ENCODE data around the gene COMMD3. TPM values are rescaled to one million over a fixed set of nuclear protein-coding genes. Genes with fewer than 3 reads are reported as not detected.
"Not testable (repeated sequence)": the region's sequence is repeated elsewhere in the genome, so short reads cannot be mapped to it uniquely, and the experiment has no call there.

Gene COMMD3
- polyA plus RNA-seq (ENCODE audit: insufficient read length in 3 of 3) = 10 to 100 TPM; 91.7 to 99.9 (median 95.8) TPM

GRCh38 chr10:22316286-22317075 lies at the start of gene COMMD3:
Gene COMMD3 (plus strand): TSS chr10:22316388. CDS start chr10:22316418, 30 bp downstream.
- DNase-seq (ENCODE audit: low read depth in 3 of 3, low spot score in 2 of 3) = peak in 2 of 3 donors; percentile 82 to 90

- DNase-seq (ENCODE audit: low read depth in 3 of 3, low spot score in 2 of 3) = no peak
Measured at GRCh38 chr10:22268503-22268902, 47.7 kb upstream of the COMMD3 start.

- no peak for DNase-seq (ENCODE audit: low read depth in 3 of 3, low spot score in 2 of 3)
Measured at GRCh38 chr10:22271786-22272185, 44.4 kb upstream of the COMMD3 start.

DNA sequence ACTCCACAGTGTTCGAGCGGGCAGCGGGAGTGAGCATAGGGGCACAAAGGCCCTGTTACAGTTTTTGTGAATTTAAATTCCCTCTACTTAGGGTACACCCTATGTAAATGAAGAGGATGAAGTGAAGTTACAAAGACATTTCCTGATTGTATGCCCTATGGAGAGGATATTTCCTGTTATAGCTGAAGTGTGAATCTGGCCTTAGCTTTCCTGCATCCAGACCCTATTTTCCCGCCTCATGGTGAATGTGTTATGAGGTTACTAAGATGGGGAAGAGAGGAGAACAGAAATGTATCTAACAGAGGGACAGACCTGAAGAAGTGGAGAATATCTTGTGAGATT lies 37.8 kb upstream of the COMMD3 start:
- no peak for DNase-seq (ENCODE audit: low read depth in 3 of 3, low spot score in 2 of 3)

GRCh38 chr10:22280078-22280477 lies 36.1 kb upstream of the COMMD3 start:
- DNase-seq (ENCODE audit: low read depth in 3 of 3, low spot score in 2 of 3) = no peak

- no peak for DNase-seq (ENCODE audit: low read depth in 3 of 3, low spot score in 2 of 3)
Measured at GRCh38 chr10:22285130-22285529, 31.1 kb upstream of the COMMD3 start.

DNA sequence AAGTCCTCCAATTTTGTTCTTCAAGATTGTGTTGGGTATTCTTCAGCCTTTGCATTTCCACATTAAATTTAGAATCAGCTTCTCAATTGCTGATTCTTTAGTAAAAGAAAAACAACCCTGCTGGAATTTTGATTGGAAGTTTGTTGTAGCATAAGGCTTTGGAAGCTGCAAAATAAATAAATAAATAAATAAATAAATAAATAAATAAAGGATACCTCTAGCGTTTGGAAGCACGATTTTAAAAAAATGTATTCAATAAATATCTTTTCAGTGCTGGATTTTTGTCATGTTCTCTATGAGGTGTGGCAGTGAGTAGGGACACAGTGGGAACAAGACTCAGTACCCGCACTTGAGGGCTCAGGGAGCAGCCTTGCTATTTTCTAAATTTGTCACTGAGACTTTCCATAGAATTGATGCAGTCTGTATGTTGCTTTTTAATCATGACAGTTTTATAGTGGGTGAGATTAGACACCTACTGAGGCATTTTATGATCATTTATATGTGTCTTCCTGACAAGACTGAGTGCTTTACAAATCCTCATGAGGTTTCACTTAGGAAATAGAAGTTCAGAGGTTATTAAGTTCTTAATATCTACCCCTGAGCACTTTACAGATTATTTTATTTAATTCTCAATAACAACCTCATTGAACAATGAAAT lies 22.3 kb upstream of the COMMD3 start:
- DNase-seq (ENCODE audit: low read depth in 3 of 3, low spot score in 2 of 3) = no peak

DNA sequence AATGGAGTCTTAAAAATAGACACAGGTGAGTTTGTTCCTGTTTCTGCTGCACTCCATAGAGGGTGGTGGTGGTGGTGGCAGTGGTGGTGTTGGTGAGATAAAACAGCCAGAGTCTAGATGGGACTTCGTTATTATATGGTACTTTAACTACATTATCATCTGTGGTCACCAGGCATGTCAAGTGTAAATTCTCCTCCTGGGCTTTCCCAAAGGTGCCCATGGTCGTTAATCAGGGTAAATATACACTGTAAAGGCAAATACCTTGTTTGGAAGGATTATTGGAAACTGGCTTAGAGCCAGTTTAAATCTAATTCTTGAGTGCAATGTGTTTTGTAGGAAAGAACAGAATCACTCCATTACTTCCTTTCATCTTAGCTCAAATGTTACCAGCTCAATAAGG lies 21.5 kb upstream of the COMMD3 start:
- DNase-seq (ENCODE audit: low read depth in 3 of 3, low spot score in 2 of 3) = no peak

- no peak for DNase-seq (ENCODE audit: low read depth in 3 of 3, low spot score in 2 of 3)
Measured at GRCh38 chr10:22301193-22301592, 15.0 kb upstream of the COMMD3 start.

- no peak for DNase-seq (ENCODE audit: low read depth in 3 of 3, low spot score in 2 of 3)
Measured at GRCh38 chr10:22303461-22303860, 12.7 kb upstream of the COMMD3 start.

DNA sequence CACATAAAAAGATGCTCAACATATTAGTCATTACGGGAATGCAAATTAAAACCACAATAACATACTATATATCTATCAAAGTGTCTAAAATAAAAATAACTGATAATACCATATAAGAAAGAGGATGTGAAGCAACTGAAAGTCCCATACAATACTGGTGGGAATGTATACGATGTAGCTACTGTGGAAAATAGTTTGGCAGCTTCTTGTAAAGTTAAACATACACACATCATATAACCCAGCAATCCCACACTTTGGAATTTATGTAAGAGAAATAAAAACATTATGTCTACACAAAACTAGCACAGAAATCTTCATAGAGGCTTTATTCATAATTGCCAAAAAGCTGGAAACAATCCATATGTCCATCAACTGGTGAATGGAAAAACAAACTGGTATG lies 10.5 kb upstream of the COMMD3 start:
- no peak for DNase-seq (ENCODE audit: low read depth in 3 of 3, low spot score in 2 of 3)

- no peak for DNase-seq (ENCODE audit: low read depth in 3 of 3, low spot score in 2 of 3)
Measured at GRCh38 chr10:22308390-22308789, 7.8 kb upstream of the COMMD3 start.

- no peak for DNase-seq (ENCODE audit: low read depth in 3 of 3, low spot score in 2 of 3)
Measured at GRCh38 chr10:22309180-22310000, 6.8 kb upstream of the COMMD3 start.

GRCh38 chr10:22310012-22310411 lies 6.2 kb upstream of the COMMD3 start:
- DNase-seq (ENCODE audit: low read depth in 3 of 3, low spot score in 2 of 3) = not testable (repeated sequence)

- DNase-seq (ENCODE audit: low read depth in 3 of 3, low spot score in 2 of 3) = no peak
Measured at GRCh38 chr10:22310928-22311327, 5.3 kb upstream of the COMMD3 start.

- DNase-seq (ENCODE audit: low read depth in 3 of 3, low spot score in 2 of 3) = no peak
Measured at GRCh38 chr10:22314852-22315251, 1.3 kb upstream of the COMMD3 start.

DNA sequence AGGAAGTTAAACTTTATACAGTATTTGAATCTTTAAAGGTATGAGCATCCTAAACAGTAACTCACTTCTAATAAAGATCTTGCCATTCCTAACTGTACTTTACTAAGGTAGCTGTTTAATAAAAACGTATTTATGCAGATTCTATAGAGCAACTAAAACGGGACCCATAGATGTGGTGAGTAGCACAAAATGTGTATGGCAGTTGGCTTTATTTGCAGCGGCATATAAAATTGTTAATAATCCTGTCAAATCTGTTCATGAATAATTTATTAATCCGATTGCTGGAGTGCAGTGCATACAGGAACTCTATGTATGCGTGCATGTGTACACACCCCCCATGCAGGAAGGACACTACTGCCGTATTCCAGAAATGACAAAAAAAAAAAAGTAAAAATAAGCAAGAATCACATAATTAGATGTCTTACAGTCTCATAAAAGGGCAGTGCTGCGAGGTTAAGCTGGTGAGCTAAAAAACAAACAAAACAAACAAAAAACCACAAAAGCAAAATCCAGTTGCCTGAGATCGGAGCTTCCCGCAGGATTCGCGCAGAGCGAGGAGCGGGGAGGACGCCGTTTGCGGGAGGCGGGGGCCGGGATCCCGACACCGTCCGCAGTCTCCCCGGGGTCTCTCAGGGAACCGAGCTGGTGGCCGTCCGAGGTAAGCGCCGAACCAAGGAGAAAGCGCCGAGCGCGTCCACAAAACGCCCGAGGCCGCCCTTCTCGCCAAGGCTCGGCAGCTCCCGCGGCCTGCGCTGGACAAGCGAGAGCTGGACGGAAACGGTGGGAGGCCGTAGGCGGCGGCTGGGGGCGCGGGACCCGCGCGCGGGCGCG lies 518 bp upstream of the COMMD3 start:
- peak in 1 of 3 donors; percentile 41 for DNase-seq (ENCODE audit: low read depth in 3 of 3, low spot score in 2 of 3)

GRCh38 chr10:22317076-22317370 lies 835 bp downstream of the COMMD3 start:
- no peak for DNase-seq (ENCODE audit: low read depth in 3 of 3, low spot score in 2 of 3)

DNA sequence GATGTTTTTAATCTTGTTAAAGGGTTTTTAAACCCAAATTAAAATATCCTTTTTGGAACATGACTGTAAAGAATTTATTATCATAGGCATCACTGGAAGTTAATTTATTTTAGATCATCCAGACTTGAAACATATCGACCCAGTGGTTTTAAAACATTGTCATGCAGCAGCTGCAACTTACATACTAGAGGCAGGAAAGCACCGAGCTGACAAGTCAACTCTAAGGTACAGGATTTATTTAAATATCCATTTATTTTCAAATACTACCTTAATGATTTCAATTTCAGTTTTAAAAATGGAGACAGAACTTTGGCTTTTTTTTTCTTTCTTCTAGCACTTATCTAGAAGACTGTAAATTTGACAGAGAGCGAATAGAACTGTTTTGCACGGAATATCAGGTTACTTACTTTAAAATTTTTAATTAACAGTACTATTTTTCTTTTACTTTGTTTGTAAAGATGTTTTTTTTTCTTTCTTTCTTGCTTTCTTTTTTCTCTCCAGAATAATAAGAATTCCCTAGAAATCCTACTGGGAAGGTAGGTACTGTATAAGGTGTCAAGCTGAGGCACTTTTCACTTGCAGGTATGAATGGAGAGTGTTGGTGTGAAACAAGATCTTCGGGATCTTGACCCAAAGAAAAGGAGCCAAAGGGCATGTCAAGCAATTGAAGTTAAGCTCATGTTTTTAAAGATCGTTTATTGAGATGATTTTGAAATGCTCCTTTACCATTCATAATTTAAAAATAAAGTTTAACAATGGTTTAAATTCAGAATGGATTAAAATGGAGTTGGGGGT lies 1.8 kb downstream of the COMMD3 start:
- no peak for DNase-seq (ENCODE audit: low read depth in 3 of 3, low spot score in 2 of 3)

- DNase-seq (ENCODE audit: low read depth in 3 of 3, low spot score in 2 of 3) = no peak
Measured at GRCh38 chr10:22318772-22319171, 2.6 kb downstream of the COMMD3 start.
